ENCODE data around the gene CLEC4A. TPM values are rescaled to one million over a fixed set of nuclear protein-coding genes. Genes with fewer than 3 reads are reported as not detected.

The CLEC4A gene
- 0.27 and 0.44 TPM in 2 replicates for polyA plus RNA-seq (2011; rRNA removed)
- 0.21 TPM in 1 of 2 replicates, not detected in the other for polyA plus RNA-seq (2012; cell fraction: cytosol; rRNA removed)
- 0.25 and 0.51 TPM in 2 replicates for polyA plus RNA-seq (2012; cell fraction: nucleus; rRNA removed)
- 0.17 TPM in 1 of 3 replicates, not detected in the others for polyA plus RNA-seq (2017; fragmentation: RNase III; extraction: RNeasy Plus Mini Kit Qiagen cat#74134 plus additional on column Dnase treatment)
- not detected in 2 replicates for polyA minus RNA-seq (2011; rRNA and poly(A)+ RNA removed)

- DNase-seq (ENCODE audit: low read depth in 1 of 2, low spot score in 1 of 2) (no peak), ATAC-seq (no peak), FAIRE-seq (no peak)
- no peaks in the 10 kb centered on the region for H3K9me3 ChIP-seq
- H3K4me1 ChIP-seq: no peaks in the 10 kb centered on the region
- H3K4me2 ChIP-seq: no peak within 1 kb of the TSS
- H3K4me3 ChIP-seq: no peak within 1 kb of the TSS
- CTCF ChIA-PET: interaction anchor here (1.9 kb wide), 1 partner anchor 14 kb away, joined by 6 read pairs; no protein-coding TSS in a partner anchor
- POLR2A ChIA-PET: no interaction called here
- TF ChIP-seq FOSL2 (IDR thresholded peaks at IDR 0.05) (no peak), FOSL2 (CRISPR knock-in tag; IDR thresholded peaks at IDR 0.05) (no peak), TFCP2L1 (CRISPR knock-in tag; IDR thresholded peaks at IDR 0.05) (no peak), HEYL (CRISPR knock-in tag; IDR thresholded peaks at IDR 0.05) (no peak), EHMT2 (IDR thresholded peaks at IDR 0.05; ENCODE audit: low read depth) (no peak), ZFP36 (IDR thresholded peaks at IDR 0.05; ENCODE audit: borderline replicate concordance, partially characterized antibody) (no peak), POLR2A (IDR thresholded peaks at IDR 0.05; ENCODE audit: low read length) (no peak), RFX5 (IDR thresholded peaks at IDR 0.05) (no peak), EP300 (IDR thresholded peaks at IDR 0.05) (no peak), E2F6 (IDR thresholded peaks at IDR 0.05; ENCODE audit: borderline replicate concordance, low read depth) (no peak), CEBPB (IDR thresholded peaks at IDR 0.05) (no peak), BCL3 (IDR thresholded peaks at IDR 0.05) (no peak), NR3C1 (IDR thresholded peaks at IDR 0.05) (no peak), RCOR1 (IDR thresholded peaks at IDR 0.05; ENCODE audit: low read depth, low read length) (no peak)
- no peak within 1 kb of the TSS for H3K27ac ChIP-seq
- WGBS (ENCODE audit: missing lambda C conversion rate): 75% methylated on average over 5 of the region's 5 CpGs
Observed at GRCh38 chr12:8123124-8123912, at the start of gene CLEC4A. Gene CLEC4A (plus strand): TSS chr12:8123617. CDS start chr12:8123879, 262 bp downstream.

- POLR2A ChIA-PET: no interaction called here
- WGBS (ENCODE audit: missing lambda C conversion rate): 57% methylated on average over 6 of the region's 6 CpGs
- DNase-seq (ENCODE audit: low read depth in 1 of 2, low spot score in 1 of 2): no peak
- CTCF ChIA-PET: interaction anchor here (1.1 to 7.6 kb wide), 3 partner anchors 9 to 36 kb away, joined by 3 to 70 read pairs (median 17); partner anchors contain the start of gene C3AR1
- Histone ChIP-seq H3K27ac (no peak overlapping the region), H3K4me3 (no peak overlapping the region), H3K9me3 (no peaks in the 10 kb centered on the region), H3K4me2 (no peak overlapping the region), H3K4me1 (peaks cover 19% of the 10 kb centered on the region; the same call in 2 of the 3 replicates)
- no peak for ATAC-seq
- no peak for TF ChIP-seq EHMT2 (IDR thresholded peaks at IDR 0.05; ENCODE audit: low read depth)
- TF ChIP-seq ATOH8 (CRISPR knock-in tag; IDR thresholded peaks at IDR 0.05; ENCODE audit: low read depth): no peak
- TF ChIP-seq PHF8 (IDR thresholded peaks at IDR 0.05; ENCODE audit: borderline replicate concordance, low read depth): no peak
- no peak for TF ChIP-seq FOSL2 (IDR thresholded peaks at IDR 0.05)
- TF ChIP-seq FOSL2 (CRISPR knock-in tag; IDR thresholded peaks at IDR 0.05): no peak
- no peak for TF ChIP-seq HOXB13 (CRISPR knock-in tag; IDR thresholded peaks at IDR 0.05; ENCODE audit: low read depth)
- no peak for TF ChIP-seq SREBF2 (IDR thresholded peaks at IDR 0.05)
- no peak for TF ChIP-seq HES2 (IDR thresholded peaks at IDR 0.05)
- TF ChIP-seq RARB (CRISPR knock-in tag; IDR thresholded peaks at IDR 0.05): no peak
- TF ChIP-seq TP53 (CRISPR knock-in tag; IDR thresholded peaks at IDR 0.05): no peak
- no peak for TF ChIP-seq ELK1 (IDR thresholded peaks at IDR 0.05; ENCODE audit: low read depth, low read length)
- no peak for TF ChIP-seq REST (IDR thresholded peaks at IDR 0.05)
- FAIRE-seq: no peak
Observed at GRCh38 chr12:8075935-8076334, 47.5 kb upstream of the CLEC4A start.

All from A549 (cell line).